Mesenteric fat pad (tissue), 1 donor: ENCODE data around the gene BACE2. TPM values are rescaled to one million over a fixed set of nuclear protein-coding genes. Genes with fewer than 3 reads are reported as not detected.
A peak's percentile ranks its signal among the peaks of the same experiment; 100 is the strongest.

Experiments
- DNase-seq: peaks from one replicate; pipeline ENCODE4 v3.0.0-alpha.2; 2020; ENCODE audit warnings: low spot score
- total RNA-seq: library from RNA; stranded (reverse); fragmentation: NEBNext Ultra II Directional; extraction: Animal tissue kit (Norgen Biotek cat#: 25700); gene quantifications from one replicate; pipeline ENCODE4 v1.2.1, GENCODE V29; 2021
- donor health status: DM: yes; HTN: yes; CAD: no.

BACE2 gene
- total RNA-seq, 1 donor from 2014 or later, result 25.8 TPM

DNA sequence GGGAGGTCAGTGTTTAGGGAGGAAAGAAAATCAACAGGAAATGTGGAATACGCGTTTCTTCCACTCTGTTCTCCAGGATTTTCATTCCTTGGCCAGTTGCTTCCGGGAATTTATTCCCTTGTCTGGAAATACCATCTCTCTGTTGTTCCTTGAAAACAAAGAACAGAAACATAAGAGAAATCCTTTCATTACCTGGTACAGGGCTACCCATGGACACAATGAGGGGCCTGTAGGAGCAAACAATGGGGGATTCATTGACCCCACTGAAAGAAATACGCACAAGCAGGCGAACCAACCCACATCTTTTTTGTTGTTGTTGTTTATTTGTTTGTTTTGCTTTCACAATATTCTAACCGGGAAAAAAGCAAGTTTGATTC is 20.0 kb upstream of the BACE2 start:
- no peak for DNase-seq

GRCh38 chr21:41148798-41149197 is 19.2 kb upstream of the BACE2 start:
- DNase-seq, result peak; percentile 72

DNA sequence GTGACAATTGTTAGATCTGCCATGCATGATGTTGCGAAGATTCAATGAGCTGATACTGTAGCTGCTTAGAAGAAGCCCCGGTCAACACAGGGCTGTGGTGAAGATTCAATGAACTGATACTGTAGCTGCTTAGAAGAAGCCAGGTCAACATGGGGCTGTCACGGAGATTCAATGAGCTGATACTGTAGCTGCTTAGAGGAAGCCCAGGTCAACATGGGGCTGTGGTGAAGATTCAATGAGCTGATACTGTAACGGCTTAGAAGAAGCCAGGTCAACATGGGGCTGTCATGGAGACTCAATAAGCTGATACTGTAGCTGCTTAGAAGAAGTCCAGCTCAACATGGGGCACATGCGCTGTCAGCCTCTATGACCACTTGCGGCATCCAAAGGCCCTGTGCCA is 18.8 kb upstream of the BACE2 start:
- no peak for DNase-seq

DNA sequence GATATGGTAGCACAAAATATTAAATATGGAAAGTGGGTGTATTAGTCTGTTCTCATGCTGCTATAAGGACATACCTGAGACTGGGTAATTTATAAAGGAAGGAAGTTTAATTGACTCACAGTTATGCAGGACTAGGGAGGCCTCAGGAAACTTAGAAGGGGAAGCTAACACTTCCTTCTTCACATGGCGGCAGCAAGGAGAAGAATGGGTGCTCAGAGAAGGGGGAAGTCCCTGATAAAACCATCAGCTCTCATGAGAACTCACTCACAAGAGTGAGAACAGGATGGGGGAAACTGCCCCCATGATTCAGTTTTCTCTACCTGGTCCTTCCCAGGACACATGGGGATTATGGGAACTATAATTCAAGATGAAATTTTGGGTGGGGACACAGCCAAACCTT is 15.8 kb upstream of the BACE2 start:
- DNase-seq, result no peak

DNA sequence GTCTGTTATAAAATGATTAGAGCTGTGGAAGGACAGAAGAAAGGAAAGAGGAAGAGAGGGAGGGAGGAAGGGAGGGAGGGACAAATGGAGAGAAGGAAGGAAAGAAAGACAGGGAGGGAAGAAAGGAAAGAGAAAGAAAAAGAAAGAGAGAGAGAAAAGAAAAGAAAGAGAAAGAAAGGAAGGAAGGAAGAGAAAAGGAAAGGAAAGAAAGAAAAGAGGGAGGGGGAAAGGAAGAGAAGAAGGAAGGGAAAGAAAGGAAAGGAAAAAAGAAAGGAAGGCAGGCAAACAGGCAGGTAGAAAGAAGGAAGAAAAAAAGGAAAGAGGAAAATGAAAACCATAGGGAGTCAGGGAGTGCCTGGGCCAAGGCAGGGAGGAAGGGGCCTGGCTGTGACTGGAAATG is 14.5 kb upstream of the BACE2 start:
- no peak for DNase-seq

GRCh38 chr21:41156142-41156541 is 11.8 kb upstream of the BACE2 start:
- peak; percentile 18 for DNase-seq

DNA sequence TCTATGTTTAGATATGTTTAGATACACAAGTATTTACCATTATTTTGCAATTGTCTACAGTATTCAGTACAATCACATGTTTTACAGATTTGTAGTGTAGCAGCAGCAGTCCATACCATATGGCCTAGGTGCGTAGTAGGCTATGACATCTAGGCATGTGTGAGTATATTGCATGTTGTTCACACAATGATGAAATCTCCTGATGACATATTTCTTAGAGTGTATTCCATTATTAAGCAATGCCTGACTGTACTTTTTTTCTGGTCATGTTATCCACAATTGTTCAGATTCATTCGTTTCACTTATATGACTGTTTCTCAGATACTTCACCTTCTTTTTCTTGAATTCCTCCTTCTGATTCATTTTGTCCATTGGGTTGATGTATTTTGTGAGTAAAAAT is 9.9 kb upstream of the BACE2 start:
- DNase-seq, result no peak

- no peak for DNase-seq
Observed at GRCh38 chr21:41160036-41160435, 7.9 kb upstream of the BACE2 start.

GRCh38 chr21:41161428-41161827 is 6.5 kb upstream of the BACE2 start:
- DNase-seq, result peak; percentile 53

DNA sequence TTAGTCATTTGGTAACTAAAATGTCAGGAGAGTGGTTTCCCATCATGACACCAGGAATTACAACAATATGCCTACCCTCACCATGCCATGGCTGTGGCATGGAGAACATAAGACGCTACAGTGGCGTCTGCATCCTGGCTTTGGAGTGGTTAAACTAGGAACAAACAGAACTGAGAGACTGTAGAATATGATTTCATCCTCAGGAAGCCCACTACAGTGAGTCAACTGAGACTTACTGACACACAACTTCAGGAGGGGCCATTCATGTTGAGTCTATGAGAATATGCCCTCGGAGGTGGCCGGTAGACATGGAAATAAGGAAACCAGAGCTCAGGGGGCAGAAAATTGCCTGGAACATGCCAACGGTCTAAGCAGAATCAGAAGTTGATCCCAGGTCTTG is 5.9 kb upstream of the BACE2 start:
- DNase-seq, result no peak

GRCh38 chr21:41163091-41163490 is 4.9 kb upstream of the BACE2 start:
- DNase-seq, result no peak

- no peak for DNase-seq
Observed at GRCh38 chr21:41164052-41164451, 3.9 kb upstream of the BACE2 start.

DNA sequence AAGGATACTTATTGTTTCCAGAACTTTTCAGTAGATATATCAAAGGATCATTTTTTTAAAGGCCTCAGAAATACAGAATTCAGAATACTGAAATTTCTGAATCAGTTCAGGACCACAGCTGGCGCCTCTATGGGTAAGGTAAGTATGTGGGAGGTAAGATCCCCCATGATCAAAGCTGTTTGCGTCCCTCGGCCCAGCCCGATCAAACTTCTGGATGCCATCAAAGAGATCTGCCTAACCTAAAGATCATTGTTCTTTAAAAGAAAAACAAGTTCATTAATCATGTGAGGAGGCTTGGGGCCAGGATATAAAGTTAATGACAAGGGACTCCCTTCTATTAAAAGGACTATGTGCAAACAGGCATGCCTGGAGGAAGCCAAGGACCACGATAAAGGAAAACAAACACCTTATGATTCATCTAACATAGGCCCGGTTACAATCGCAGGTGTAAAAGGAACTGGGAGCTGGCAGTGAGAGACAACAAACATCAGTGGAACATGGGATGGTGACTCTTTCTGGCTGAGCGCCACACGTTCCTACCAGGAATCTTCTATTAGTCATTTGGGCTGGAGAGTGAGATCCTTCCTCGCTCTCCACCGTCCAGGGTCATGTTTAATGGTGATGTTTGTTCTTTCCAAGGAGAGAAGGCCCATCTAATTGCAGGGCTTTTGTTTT is 2.8 kb upstream of the BACE2 start:
- DNase-seq, result no peak

- peak; percentile 88 for DNase-seq
Observed at GRCh38 chr21:41166884-41167283, 1.1 kb upstream of the BACE2 start.

- DNase-seq, result no peak
Observed at GRCh38 chr21:41168391-41169257, 664 bp downstream of the BACE2 start.

- DNase-seq, result no peak
Observed at GRCh38 chr21:41169258-41169576, 1.3 kb downstream of the BACE2 start.

DNA sequence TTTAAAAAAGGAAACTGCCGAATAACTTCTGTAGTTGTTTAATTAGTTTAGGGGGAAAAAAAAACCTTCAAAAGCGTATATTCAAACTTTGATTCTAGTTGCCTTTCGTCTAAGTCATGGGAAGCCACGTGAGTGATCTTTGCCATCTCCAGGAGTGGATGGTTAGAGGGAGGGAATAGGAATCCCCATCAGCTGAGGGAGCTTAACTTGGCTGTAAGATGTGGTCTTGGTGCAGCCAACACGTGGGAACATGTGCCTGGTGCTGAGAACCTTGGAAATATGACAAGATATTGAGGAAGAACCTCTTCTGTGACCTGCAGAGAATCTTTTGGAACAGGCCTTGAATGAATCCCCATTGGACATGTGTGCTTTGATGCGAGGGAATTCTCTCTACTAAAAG is 1.7 kb downstream of the BACE2 start:
- DNase-seq, result no peak

- DNase-seq, result no peak
Observed at GRCh38 chr21:41170442-41170841, 2.5 kb downstream of the BACE2 start.

DNA sequence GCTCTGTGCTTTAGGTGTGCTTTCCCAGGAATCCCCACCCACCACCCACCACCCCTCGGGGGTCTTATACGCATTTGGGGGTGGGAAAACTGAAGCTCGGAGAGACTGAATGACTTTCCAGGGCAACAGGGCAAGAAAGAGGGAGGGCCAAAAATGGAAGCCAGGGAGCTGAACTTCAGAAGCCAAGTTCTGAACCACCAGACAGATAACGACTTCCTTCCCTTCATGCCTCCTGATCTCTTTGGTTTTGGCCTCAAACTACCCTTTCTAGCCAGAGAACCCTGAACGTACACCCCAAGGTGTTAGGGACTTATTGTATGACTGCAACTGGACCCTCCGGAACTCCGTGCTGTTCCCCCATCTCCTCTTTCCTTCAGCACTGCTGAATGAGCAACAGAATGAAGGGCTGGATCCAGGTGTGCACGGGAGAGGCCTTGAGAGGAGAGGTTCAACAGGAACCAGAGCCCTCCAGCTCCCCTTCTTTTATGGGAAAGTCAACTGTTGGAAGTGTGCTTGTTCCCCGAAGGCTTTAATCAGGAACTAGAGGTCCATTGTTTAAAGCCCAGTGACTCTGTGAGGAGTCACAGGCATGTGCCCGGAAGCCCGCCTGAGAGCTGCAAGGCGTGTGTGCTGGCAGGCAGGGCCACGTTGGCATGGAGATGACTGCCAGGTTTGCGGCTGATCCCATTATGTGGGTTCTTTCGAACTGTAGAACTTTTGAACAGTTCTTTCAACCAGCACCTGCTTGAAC is 3.1 kb downstream of the BACE2 start:
- DNase-seq, result no peak

DNA sequence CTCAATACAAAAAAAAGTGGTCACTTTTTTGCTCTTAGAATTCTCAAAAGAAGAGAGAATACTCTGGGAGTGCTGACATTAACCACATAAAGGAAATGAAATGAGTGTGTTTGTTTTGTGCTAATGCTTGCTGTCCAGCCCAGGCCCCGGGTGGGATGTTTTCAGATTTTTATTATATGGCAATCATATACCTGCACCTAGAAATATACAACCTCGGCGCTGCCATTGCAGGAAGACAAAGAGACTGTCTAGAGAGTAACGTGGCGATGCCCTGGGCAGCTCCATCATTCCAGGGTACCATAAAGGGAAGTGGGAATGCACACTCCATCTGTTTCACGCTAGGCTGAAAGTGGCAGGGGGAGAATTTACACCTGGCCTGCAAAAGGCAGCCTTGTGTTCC is 7.1 kb downstream of the BACE2 start:
- no peak for DNase-seq

DNA sequence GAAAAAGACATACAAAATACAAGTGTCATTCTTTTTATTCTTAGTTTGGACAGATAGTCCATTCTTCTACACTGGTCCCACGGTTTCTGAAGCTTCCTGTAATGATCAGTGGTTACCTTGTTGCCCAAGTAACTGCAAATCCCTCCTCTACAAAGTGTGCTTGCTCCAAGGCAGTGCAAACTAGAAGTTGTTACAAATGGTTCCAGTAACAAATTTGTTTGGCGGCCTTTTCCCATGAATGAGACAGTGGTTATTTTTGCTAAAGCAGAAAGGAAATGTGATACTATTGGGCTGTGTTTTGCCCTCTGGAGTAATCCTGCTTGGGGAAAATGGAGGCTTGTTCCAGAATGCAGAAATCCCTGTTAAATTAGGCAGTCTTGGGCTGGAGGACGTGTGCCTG is 8.9 kb downstream of the BACE2 start:
- DNase-seq, result no peak

- DNase-seq, result no peak
Observed at GRCh38 chr21:41180752-41181151, 12.8 kb downstream of the BACE2 start.
